Duodenal mucosa (tissue), 2 donors: Measurements from ENCODE around the gene LIN28B.

Source experiments
- H3K27ac ChIP-seq: one replicate; pipeline ENCODE4 v1.7.0; 2013; ENCODE audit warnings: low read depth, low read length
- H3K27me3 ChIP-seq, 2 donors: one replicate each; pipeline ENCODE4 v1.7.0; 2013; ENCODE audit warnings: low read length in 2 of 2, control low read depth in 1 of 2; ENCODE audit not compliant: insufficient read depth in 2 of 2, control insufficient read depth in 1 of 2
- H3K36me3 ChIP-seq, 2 donors: one replicate each; pipeline ENCODE4 v1.7.0; 2013; ENCODE audit warnings: low read length in 2 of 2, control low read depth in 1 of 2; ENCODE audit not compliant: insufficient read depth in 2 of 2, control insufficient read depth in 1 of 2
- H3K4me1 ChIP-seq, 2 donors: one replicate each; pipeline ENCODE4 v1.7.0; 2013; ENCODE audit warnings: low read length in 2 of 2, control low read depth in 1 of 2; ENCODE audit not compliant: insufficient read depth in 2 of 2, control insufficient read depth in 1 of 2
- H3K4me3 ChIP-seq, 2 donors: one replicate each; pipeline ENCODE4 v1.7.0; 2013; ENCODE audit warnings: low read length in 2 of 2, low read depth in 1 of 2
- H3K9ac ChIP-seq, 2 donors: one replicate each; pipeline ENCODE4 v1.7.0; 2013; ENCODE audit warnings: low read length in 2 of 2, low read depth in 1 of 2
- H3K9me3 ChIP-seq, 2 donors: one replicate each; pipeline ENCODE4 v1.7.0; 2013; ENCODE audit warnings: low read length in 2 of 2, control low read depth in 1 of 2; ENCODE audit not compliant: control insufficient read depth in 1 of 2

The LIN28B gene, protein sequence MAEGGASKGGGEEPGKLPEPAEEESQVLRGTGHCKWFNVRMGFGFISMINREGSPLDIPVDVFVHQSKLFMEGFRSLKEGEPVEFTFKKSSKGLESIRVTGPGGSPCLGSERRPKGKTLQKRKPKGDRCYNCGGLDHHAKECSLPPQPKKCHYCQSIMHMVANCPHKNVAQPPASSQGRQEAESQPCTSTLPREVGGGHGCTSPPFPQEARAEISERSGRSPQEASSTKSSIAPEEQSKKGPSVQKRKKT

DNA sequence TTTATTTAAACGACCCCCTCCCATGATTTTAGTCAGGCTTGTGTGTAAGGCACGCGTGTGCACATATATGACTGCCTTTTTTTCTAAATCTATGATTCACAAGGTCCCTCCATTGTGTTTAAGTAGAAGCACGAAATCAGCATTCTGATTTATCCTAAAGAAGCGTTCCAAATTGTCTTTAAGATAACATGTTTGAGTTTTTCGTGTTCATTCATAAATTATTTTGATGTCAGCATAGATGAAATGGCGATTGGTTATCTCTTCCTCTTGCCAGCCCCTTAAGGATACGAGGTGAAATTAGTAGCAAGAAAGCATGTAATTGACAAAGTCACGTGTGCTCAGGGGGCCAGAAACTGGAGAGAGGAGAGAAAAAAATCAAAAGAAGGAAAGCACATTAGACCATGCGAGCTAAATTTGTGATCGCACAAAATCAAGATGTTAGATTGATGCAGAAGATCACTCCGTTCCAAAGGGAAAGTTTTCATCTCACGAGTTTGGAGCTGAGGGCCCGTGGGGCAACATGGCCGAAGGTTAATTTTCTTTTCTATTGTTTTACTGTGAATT lies at the start of gene LIN28B:
TSS of gene LIN28B (plus strand) at position 377 of the 564 bp plus-strand sequence. CDS start at position 521, 144 bp downstream.
- Histone ChIP-seq H3K27me3 (peaks cover 25 to 67% of the 10 kb centered on the region in 2 donors), H3K9me3 (no peaks in the 10 kb centered on the region)

DNA sequence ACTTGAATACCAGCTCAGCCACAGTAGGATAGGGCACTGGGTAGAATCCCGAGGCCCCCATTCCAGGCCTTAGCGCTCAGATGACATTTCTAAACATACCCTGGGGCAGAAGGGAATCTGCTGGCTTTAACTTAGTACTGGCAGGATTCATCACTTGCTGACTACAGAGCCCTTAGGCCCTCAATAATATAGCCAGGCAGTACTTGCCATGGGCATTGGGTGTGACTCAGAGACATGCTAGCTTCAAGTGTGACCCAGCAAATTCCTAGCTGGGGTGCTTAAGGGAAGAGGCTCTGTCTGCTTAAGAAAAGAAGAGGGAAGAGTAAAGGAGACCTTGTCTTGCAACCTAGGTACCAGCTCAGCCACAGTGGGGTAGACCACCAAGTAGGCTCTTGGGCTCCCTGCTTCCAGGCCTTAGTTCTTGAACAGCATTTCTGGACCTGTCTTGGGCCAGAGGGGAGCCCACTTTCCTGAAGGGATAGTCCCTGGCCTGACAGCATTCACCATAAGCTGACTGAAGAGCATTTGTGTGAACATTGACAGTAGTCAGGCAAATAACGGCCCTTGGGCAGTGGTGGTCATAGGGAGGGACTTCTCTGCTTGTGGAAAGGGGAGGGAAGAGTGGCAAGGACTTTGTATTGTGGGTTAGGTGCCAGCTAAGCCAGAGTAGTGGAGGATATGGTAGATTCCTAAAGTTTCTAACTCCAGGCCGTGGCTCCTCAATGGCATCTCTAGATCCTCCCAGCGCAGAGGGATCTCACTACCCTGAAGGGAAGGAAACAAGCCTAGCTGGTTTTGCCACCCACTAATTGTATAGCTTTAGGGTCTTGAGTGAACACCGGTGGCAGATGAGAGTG lies 48.6 kb upstream of the LIN28B start:
- no peak overlapping the region for H3K9ac ChIP-seq
- no peaks in the 10 kb centered on the region for H3K27me3 ChIP-seq
- no peaks in the 10 kb centered on the region for H3K9me3 ChIP-seq
- H3K4me3 ChIP-seq, result no peak overlapping the region
- H3K27ac ChIP-seq, result no peak overlapping the region
- H3K36me3 ChIP-seq, result no peaks in the 10 kb centered on the region
- no peaks in the 10 kb centered on the region for H3K4me1 ChIP-seq

More for the DNA sequence above, at the start of gene LIN28B:
- Histone ChIP-seq H3K27ac (no peak within 1 kb of the TSS), H3K9ac (no peak within 1 kb of the TSS), H3K36me3 (no peaks in the 10 kb centered on the region), H3K4me3 (no peak within 1 kb of the TSS), H3K4me1 (no peaks in the 10 kb centered on the region)

DNA sequence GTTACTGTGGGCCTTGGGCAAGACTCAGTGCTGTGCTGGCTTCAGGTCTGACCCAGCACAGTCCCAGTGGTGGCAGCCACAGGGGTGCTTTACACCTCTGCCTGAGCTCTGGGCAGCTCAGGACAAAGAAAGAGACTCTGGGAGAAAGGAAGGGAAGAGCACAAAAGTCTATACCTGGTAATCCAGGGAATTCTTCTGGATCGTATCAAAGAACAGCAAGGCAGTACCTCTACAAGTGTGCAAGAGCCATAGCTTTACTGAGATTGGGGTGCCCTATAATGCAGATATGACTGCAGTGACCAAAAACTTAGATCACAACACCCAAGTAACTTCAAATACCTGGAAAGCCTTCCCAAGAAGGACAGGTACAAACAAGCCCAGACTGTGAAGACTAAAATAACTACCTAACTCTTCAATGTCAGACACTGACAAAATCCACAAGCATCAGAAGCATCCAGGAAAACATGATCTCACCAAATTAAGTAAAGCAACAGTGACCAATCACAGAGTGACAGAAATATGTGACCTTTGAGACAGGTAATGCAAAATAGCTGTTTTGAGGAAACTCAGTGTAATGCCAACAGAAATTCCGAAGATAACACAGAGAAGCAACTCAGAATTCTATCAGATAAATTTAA lies 47.9 kb upstream of the LIN28B start:
- no peak overlapping the region for H3K4me3 ChIP-seq
- H3K9me3 ChIP-seq, result no peaks in the 10 kb centered on the region
- H3K27ac ChIP-seq, result no peak overlapping the region
- H3K36me3 ChIP-seq, result no peaks in the 10 kb centered on the region
- no peaks in the 10 kb centered on the region for H3K4me1 ChIP-seq
- no peaks in the 10 kb centered on the region for H3K27me3 ChIP-seq
- H3K9ac ChIP-seq, result no peak overlapping the region

DNA sequence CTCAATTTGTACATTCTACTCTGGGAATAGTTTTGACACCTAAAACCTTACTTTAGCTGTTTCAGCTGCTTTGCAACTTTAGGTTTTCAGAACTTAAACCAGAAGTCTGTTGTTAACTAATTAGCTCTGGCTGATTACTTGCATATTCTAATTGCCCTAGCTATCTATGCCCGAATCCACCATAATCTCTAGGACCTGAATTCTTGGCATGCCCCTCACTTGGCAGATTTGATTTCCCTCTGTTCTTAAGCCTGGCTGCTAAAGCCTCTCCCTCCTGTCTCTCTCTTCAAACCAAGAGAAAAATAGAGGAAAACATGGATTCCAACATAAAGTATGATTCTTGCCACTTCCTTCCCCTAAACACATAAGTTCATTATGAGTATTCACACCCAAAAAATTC lies 35.0 kb upstream of the LIN28B start:
- Histone ChIP-seq H3K27ac (no peak overlapping the region), H3K4me3 (no peak overlapping the region), H3K27me3 (no peaks in the 10 kb centered on the region), H3K4me1 (no peaks in the 10 kb centered on the region), H3K9me3 (no peaks in the 10 kb centered on the region), H3K9ac (no peak overlapping the region), H3K36me3 (no peaks in the 10 kb centered on the region)

DNA sequence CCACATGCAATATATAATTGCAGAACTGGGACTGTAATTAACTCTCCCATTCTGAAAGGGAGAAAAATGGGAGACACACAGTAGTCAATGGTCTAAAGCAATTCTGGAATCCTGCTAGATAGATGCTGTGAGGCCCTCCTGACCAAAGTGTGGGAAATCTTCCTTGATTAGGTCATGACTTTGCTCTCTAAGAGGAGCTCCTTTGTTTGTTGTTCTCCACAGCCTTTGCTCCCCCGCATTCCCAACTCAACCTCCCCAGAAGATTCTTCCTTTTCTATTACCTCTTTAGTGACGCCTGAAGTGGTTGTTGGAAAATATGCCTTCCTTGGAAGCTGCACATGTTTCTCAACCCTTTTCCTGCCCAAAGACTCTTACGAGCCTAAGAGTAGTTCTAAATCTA lies 28.8 kb upstream of the LIN28B start:
- Histone ChIP-seq H3K9ac (no peak overlapping the region), H3K27me3 (no peaks in the 10 kb centered on the region), H3K27ac (no peak overlapping the region), H3K9me3 (no peaks in the 10 kb centered on the region), H3K4me3 (no peak overlapping the region), H3K4me1 (no peaks in the 10 kb centered on the region), H3K36me3 (no peaks in the 10 kb centered on the region)

DNA sequence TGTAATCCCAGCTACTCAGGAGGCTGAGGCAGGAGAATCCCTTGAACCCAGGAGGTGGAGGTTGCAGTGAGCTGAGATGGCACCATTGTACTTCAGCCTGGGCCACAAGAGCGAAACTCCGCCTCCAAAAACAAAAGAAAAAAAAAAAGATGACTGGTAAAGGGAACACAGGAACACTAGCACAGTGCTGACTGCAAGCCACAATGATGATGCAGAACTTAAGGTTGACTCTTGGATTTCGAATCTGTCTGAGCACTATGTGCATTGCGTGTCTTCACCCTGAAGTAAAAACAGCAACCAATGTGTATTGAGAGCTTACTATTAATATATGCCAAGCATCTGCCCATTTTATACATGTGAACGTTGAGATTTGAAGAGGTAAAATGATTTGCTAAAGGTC lies 27.6 kb upstream of the LIN28B start:
- Histone ChIP-seq H3K4me3 (no peak overlapping the region), H3K27ac (no peak overlapping the region), H3K9ac (no peak overlapping the region), H3K4me1 (no peaks in the 10 kb centered on the region), H3K27me3 (no peaks in the 10 kb centered on the region), H3K9me3 (no peaks in the 10 kb centered on the region), H3K36me3 (no peaks in the 10 kb centered on the region)

DNA sequence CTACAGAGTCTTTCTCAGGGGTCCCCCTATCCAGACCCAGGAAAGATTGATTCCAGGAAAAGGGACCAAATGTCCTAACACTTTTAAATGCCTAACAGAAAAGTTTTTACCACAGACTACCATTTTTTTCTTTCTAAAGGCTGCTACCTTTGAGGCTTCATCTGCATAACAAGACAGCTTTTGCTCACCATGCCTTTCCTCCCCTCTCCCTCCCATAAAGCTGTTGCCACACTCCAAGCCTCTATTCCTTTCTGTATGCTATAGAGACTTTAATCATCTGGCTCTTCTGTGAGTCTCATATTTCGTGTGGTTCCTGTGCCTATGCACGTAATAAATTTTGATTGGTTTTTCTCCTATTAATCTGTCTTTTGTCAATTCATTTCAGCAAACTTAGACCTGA lies 26.0 kb upstream of the LIN28B start:
- no peaks in the 10 kb centered on the region for H3K9me3 ChIP-seq
- H3K27ac ChIP-seq, result no peak overlapping the region
- H3K36me3 ChIP-seq, result no peaks in the 10 kb centered on the region
- no peak overlapping the region for H3K4me3 ChIP-seq
- no peaks in the 10 kb centered on the region for H3K27me3 ChIP-seq
- H3K4me1 ChIP-seq, result no peaks in the 10 kb centered on the region
- H3K9ac ChIP-seq, result no peak overlapping the region

DNA sequence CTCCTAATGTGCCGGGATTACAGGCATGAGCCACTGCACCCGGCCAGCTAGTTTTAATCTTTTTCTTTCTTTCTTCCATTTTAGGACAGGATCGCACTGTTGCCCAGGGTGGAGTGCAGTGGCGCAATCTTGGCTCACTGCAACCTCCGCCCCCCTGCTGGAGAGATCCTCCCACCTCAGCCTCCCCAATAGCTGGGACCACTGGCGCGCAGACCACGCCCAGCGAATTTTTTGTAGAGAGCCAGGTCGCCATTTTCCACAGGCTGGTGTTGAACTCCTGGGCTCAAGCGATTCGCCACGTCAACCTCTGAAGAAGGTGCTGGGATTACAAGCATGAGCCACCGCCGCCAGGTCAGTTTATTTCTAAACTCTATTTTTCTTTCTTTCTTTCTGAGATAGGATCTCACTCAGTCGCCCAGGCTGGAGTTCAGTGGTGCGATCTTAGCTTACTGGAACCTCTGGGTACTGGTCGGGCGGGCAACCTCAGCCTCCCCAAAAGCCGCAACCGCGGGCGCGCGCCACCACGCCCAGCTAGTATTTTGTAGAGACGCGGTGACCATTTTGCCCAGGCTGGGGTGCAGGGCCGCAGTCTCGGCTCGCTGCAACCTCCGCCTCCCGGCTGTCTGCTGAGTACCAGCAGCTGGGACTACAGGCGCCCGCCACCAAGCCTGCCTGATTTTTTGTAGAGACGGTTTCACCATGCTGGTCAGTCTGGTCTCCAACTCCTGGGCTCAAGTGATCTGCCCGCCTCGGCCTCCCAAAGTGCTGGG lies 20.0 kb upstream of the LIN28B start:
- Histone ChIP-seq H3K4me3 (no peak overlapping the region), H3K9me3 (no peaks in the 10 kb centered on the region), H3K27me3 (peaks cover 0 to 12% of the 10 kb centered on the region in 2 donors), H3K4me1 (no peaks in the 10 kb centered on the region), H3K27ac (no peak overlapping the region), H3K9ac (no peak overlapping the region), H3K36me3 (no peaks in the 10 kb centered on the region)

DNA sequence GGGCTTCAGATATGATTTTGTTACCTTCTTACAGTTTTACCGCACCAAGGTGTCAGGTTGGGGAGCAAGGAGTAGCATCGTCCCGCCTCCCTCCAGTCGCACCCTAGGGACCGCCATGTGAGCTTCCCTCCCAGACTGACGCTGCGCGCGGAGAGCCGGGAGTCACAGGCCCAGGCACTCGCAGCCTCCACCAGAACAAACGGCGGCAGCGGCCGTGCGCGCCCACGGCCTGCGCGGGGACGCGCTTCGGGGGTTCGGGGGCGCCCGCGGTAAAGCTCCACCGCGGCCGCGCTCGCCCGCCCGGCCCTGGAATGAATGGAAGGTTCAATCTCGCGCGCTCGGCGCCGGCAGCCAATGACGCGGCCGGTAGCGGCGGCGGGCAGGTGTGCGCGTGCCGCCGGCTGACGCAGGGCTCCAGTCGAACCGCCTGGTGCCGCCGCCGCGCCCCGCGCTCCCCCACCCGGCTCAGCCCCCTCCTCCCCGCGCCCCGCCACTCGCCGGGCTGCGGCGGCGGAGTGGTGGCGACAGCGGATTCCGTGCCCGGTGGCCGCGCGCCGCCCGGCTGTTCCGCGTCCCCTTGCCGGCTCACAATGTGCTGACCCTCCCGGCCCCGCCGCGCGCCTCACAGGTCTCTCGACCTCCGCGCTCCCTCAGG lies 16.5 kb upstream of the LIN28B start:
- Histone ChIP-seq H3K9me3 (no peaks in the 10 kb centered on the region), H3K9ac (no peak overlapping the region), H3K4me1 (no peaks in the 10 kb centered on the region), H3K4me3 (no peak overlapping the region), H3K27me3 (peaks cover 0 to 16% of the 10 kb centered on the region in 2 donors), H3K36me3 (no peaks in the 10 kb centered on the region), H3K27ac (no peak overlapping the region)
